ENCODE measurements around the gene RAPGEF3. TPM values are rescaled to one million over a fixed set of nuclear protein-coding genes. Genes with fewer than 3 reads are reported as not detected.

The RAPGEF3 gene
- total RNA-seq, 6 experiments from 2014 or later = 2.0 to 4.1 (median 3.1) TPM

- H3K4me1 Mint-ChIP-seq (ENCODE audit: low read depth) = peaks cover 18% of the 10 kb centered on the region
- no peaks in the 10 kb centered on the region for H3K9me3 Mint-ChIP-seq
- no peak overlapping the region for H3K4me3 Mint-ChIP-seq
- H3K36me3 Mint-ChIP-seq (ENCODE audit: low read depth) = no peaks in the 10 kb centered on the region
- no peak for TF ChIP-seq CTCF (IDR thresholded peaks at IDR 0.05)
- no peak for DNase-seq
- peaks cover 6% of the 10 kb centered on the region; the same call in 1 of the 2 replicates for H3K27me3 Mint-ChIP-seq (ENCODE audit: insufficient read depth)
- H3K27ac Mint-ChIP-seq = no peak overlapping the region
These were observed 17.9 kb downstream of the RAPGEF3 start for GRCh38 chr12:47740606-47741339.

GRCh38 chr12:47739979-47740378 is 18.7 kb downstream of the RAPGEF3 start:
- no peak overlapping the region for H3K27ac Mint-ChIP-seq
- H3K4me3 Mint-ChIP-seq = no peak overlapping the region
- H3K27me3 Mint-ChIP-seq (ENCODE audit: insufficient read depth) = peaks cover 4% of the 10 kb centered on the region; the same call in 1 of the 2 replicates
- H3K9me3 Mint-ChIP-seq = no peaks in the 10 kb centered on the region
- no peaks in the 10 kb centered on the region for H3K36me3 Mint-ChIP-seq (ENCODE audit: low read depth)
- TF ChIP-seq CTCF (IDR thresholded peaks at IDR 0.05) = no peak
- peaks cover 18% of the 10 kb centered on the region for H3K4me1 Mint-ChIP-seq (ENCODE audit: low read depth)
- DNase-seq = no peak

GRCh38 chr12:47739297-47739696 is 19.4 kb downstream of the RAPGEF3 start:
- Mint-ChIP-seq H3K27ac (no peak overlapping the region), H3K27me3 (ENCODE audit: insufficient read depth) (peaks cover 1% of the 10 kb centered on the region; the same call in 1 of the 2 replicates), H3K9me3 (no peaks in the 10 kb centered on the region), H3K36me3 (ENCODE audit: low read depth) (no peaks in the 10 kb centered on the region), H3K4me1 (ENCODE audit: low read depth) (peaks cover 18% of the 10 kb centered on the region), H3K4me3 (no peak overlapping the region)
- DNase-seq = no peak
- TF ChIP-seq CTCF (IDR thresholded peaks at IDR 0.05) = no peak

GRCh38 chr12:47737936-47738594 is 20.6 kb downstream of the RAPGEF3 start:
- no peak for TF ChIP-seq CTCF (IDR thresholded peaks at IDR 0.05)
- H3K36me3 Mint-ChIP-seq (ENCODE audit: low read depth) = no peaks in the 10 kb centered on the region
- no peak for DNase-seq
- H3K27me3 Mint-ChIP-seq (ENCODE audit: insufficient read depth) = peaks cover 2% of the 10 kb centered on the region; the same call in 1 of the 2 replicates
- no peak overlapping the region; the same call in 1 of the 2 replicates for H3K27ac Mint-ChIP-seq
- H3K4me1 Mint-ChIP-seq (ENCODE audit: low read depth) = peaks cover 18% of the 10 kb centered on the region
- H3K9me3 Mint-ChIP-seq = no peaks in the 10 kb centered on the region
- H3K4me3 Mint-ChIP-seq = no peak overlapping the region

GRCh38 chr12:47736877-47737676 is 21.6 kb downstream of the RAPGEF3 start:
- H3K36me3 Mint-ChIP-seq (ENCODE audit: low read depth) = no peaks in the 10 kb centered on the region
- TF ChIP-seq CTCF (IDR thresholded peaks at IDR 0.05) = no peak
- peaks cover 6% of the 10 kb centered on the region for H3K27me3 Mint-ChIP-seq (ENCODE audit: insufficient read depth)
- H3K4me1 Mint-ChIP-seq (ENCODE audit: low read depth) = peaks cover 18% of the 10 kb centered on the region
- no peaks in the 10 kb centered on the region for H3K9me3 Mint-ChIP-seq
- peak overlapping the region; percentile 62 for H3K4me3 Mint-ChIP-seq
- H3K27ac Mint-ChIP-seq = peak overlapping the region; percentile 64
- DNase-seq = peak; percentile 31

Measured in HFFc6 (cell line).